Measurements from ENCODE around the gene DMXL2.

DMXL2 gene

GRCh38 chr15:51600114-51600513 is 22.5 kb downstream of the DMXL2 start:
- Histone ChIP-seq H2BK12ac (ENCODE audit: low read length in 2 of 2) (no peak overlapping the region), H3K4ac (ENCODE audit: low read depth in 1 of 2, low read length in 2 of 2) (no peak overlapping the region), H3K4me1 (ENCODE audit: control insufficient read depth, insufficient read depth, low read depth, low read length) (no peaks in the 10 kb centered on the region), H2AK5ac (ENCODE audit: low read length, severe bottlenecking) (no peak overlapping the region), H2BK120ac (ENCODE audit: low read depth, low read length) (no peak overlapping the region), H2AFZ (ENCODE audit: low read depth, low read length) (no peak overlapping the region), H3K23ac (ENCODE audit: low read length in 2 of 2) (no peak overlapping the region), H3K9ac (ENCODE audit: low read length) (no peak overlapping the region), H2BK15ac (ENCODE audit: low read depth, poor library complexity, severe bottlenecking) (no peak overlapping the region), H4K8ac (ENCODE audit: low read length) (no peak overlapping the region), H3K36me3 (ENCODE audit: control insufficient read depth in 1 of 2, insufficient read depth in 2 of 2, low read depth in 1 of 2, low read length in 2 of 2) (no peaks in the 10 kb centered on the region), H4K91ac (ENCODE audit: low read length) (no peak overlapping the region), H3K4me2 (ENCODE audit: low read length, poor library complexity, severe bottlenecking) (no peak overlapping the region), H3K27ac (ENCODE audit: low read length, poor library complexity, severe bottlenecking) (no peak overlapping the region), H3K14ac (ENCODE audit: low read length in 2 of 2) (no peak overlapping the region), H3K27me3 (ENCODE audit: control insufficient read depth in 1 of 2, insufficient read depth in 1 of 2, low read length in 2 of 2) (no peaks in the 10 kb centered on the region), H3K18ac (ENCODE audit: low read depth in 1 of 2, low read length in 2 of 2) (no peak overlapping the region), H3K4me3 (ENCODE audit: insufficient read depth in 1 of 2, low read depth in 1 of 2, low read length in 2 of 2) (no peak overlapping the region), H2BK5ac (ENCODE audit: low read depth, low read length, poor library complexity, severe bottlenecking) (no peak overlapping the region), H3K79me1 (replicated peaks; ENCODE audit: low read length, poor library complexity, severe bottlenecking) (peaks cover 8% of the 10 kb centered on the region), H3K9me3 (ENCODE audit: control insufficient read depth, low read length) (no peaks in the 10 kb centered on the region)
- DNase-seq = no peak
- 95% methylated on average over 1 of the region's 1 CpG for WGBS

- no peak overlapping the region for H2BK12ac ChIP-seq (ENCODE audit: low read length in 2 of 2)
These were observed 32.5 kb downstream of the DMXL2 start for GRCh38 chr15:51589881-51590568.

GRCh38 chr15:51588966-51589365 is 33.6 kb downstream of the DMXL2 start:
- Histone ChIP-seq H2BK120ac (ENCODE audit: low read depth, low read length) (no peak overlapping the region), H3K27ac (ENCODE audit: low read length, poor library complexity, severe bottlenecking) (no peak overlapping the region), H3K18ac (ENCODE audit: low read depth in 1 of 2, low read length in 2 of 2) (no peak overlapping the region), H3K14ac (ENCODE audit: low read length in 2 of 2) (no peak overlapping the region), H3K9ac (ENCODE audit: low read length) (no peak overlapping the region), H3K36me3 (ENCODE audit: control insufficient read depth in 1 of 2, insufficient read depth in 2 of 2, low read depth in 1 of 2, low read length in 2 of 2) (no peaks in the 10 kb centered on the region), H2AK5ac (ENCODE audit: low read length, severe bottlenecking) (no peak overlapping the region), H2BK12ac (ENCODE audit: low read length in 2 of 2) (no peak overlapping the region), H2BK5ac (ENCODE audit: low read depth, low read length, poor library complexity, severe bottlenecking) (no peak overlapping the region), H3K27me3 (ENCODE audit: control insufficient read depth in 1 of 2, insufficient read depth in 1 of 2, low read length in 2 of 2) (no peaks in the 10 kb centered on the region), H3K4me3 (ENCODE audit: insufficient read depth in 1 of 2, low read depth in 1 of 2, low read length in 2 of 2) (no peak overlapping the region), H4K91ac (ENCODE audit: low read length) (no peak overlapping the region), H3K9me3 (ENCODE audit: control insufficient read depth, low read length) (no peaks in the 10 kb centered on the region), H3K79me1 (replicated peaks; ENCODE audit: low read length, poor library complexity, severe bottlenecking) (peaks cover 14% of the 10 kb centered on the region), H3K4me1 (ENCODE audit: control insufficient read depth, insufficient read depth, low read depth, low read length) (no peaks in the 10 kb centered on the region), H3K23ac (ENCODE audit: low read length in 2 of 2) (no peak overlapping the region), H3K4ac (ENCODE audit: low read depth in 1 of 2, low read length in 2 of 2) (no peak overlapping the region), H4K8ac (ENCODE audit: low read length) (no peak overlapping the region), H2AFZ (ENCODE audit: low read depth, low read length) (no peak overlapping the region), H2BK15ac (ENCODE audit: low read depth, poor library complexity, severe bottlenecking) (no peak overlapping the region), H3K4me2 (ENCODE audit: low read length, poor library complexity, severe bottlenecking) (no peak overlapping the region)
- no peak for DNase-seq
- 97% methylated on average over 3 of the region's 3 CpGs for WGBS

More at GRCh38 chr15:51589881-51590568, 32.5 kb downstream of the DMXL2 start:
- WGBS = 90% methylated on average over 2 of the region's 2 CpGs
- no peaks in the 10 kb centered on the region for H3K36me3 ChIP-seq (ENCODE audit: control insufficient read depth in 1 of 2, insufficient read depth in 2 of 2, low read depth in 1 of 2, low read length in 2 of 2)
- H4K8ac ChIP-seq (ENCODE audit: low read length) = no peak overlapping the region
- H3K4ac ChIP-seq (ENCODE audit: low read depth in 1 of 2, low read length in 2 of 2) = no peak overlapping the region
- DNase-seq = no peak
- H3K14ac ChIP-seq (ENCODE audit: low read length in 2 of 2) = no peak overlapping the region
- H3K9ac ChIP-seq (ENCODE audit: low read length) = no peak overlapping the region
- H3K27ac ChIP-seq (ENCODE audit: low read length, poor library complexity, severe bottlenecking) = no peak overlapping the region
- no peak overlapping the region for H4K91ac ChIP-seq (ENCODE audit: low read length)
- H3K4me1 ChIP-seq (ENCODE audit: control insufficient read depth, insufficient read depth, low read depth, low read length) = no peaks in the 10 kb centered on the region
- no peaks in the 10 kb centered on the region for H3K9me3 ChIP-seq (ENCODE audit: control insufficient read depth, low read length)
- no peak overlapping the region for H2BK120ac ChIP-seq (ENCODE audit: low read depth, low read length)
- no peak overlapping the region for H3K4me3 ChIP-seq (ENCODE audit: insufficient read depth in 1 of 2, low read depth in 1 of 2, low read length in 2 of 2)
- no peak overlapping the region for H2BK15ac ChIP-seq (ENCODE audit: low read depth, poor library complexity, severe bottlenecking)
- no peak overlapping the region for H3K23ac ChIP-seq (ENCODE audit: low read length in 2 of 2)
- H2AK5ac ChIP-seq (ENCODE audit: low read length, severe bottlenecking) = no peak overlapping the region
- H2AFZ ChIP-seq (ENCODE audit: low read depth, low read length) = no peak overlapping the region
- peaks cover 14% of the 10 kb centered on the region for H3K79me1 ChIP-seq (replicated peaks; ENCODE audit: low read length, poor library complexity, severe bottlenecking)
- H3K27me3 ChIP-seq (ENCODE audit: control insufficient read depth in 1 of 2, insufficient read depth in 1 of 2, low read length in 2 of 2) = no peaks in the 10 kb centered on the region
- H3K18ac ChIP-seq (ENCODE audit: low read depth in 1 of 2, low read length in 2 of 2) = no peak overlapping the region
- H3K4me2 ChIP-seq (ENCODE audit: low read length, poor library complexity, severe bottlenecking) = no peak overlapping the region
- no peak overlapping the region for H2BK5ac ChIP-seq (ENCODE audit: low read depth, low read length, poor library complexity, severe bottlenecking)

- no peaks in the 10 kb centered on the region for H3K4me1 ChIP-seq (ENCODE audit: control insufficient read depth, insufficient read depth, low read depth, low read length)
- no peaks in the 10 kb centered on the region for H3K27me3 ChIP-seq (ENCODE audit: control insufficient read depth in 1 of 2, insufficient read depth in 1 of 2, low read length in 2 of 2)
- H3K4me2 ChIP-seq (ENCODE audit: low read length, poor library complexity, severe bottlenecking) = no peak overlapping the region
- H4K91ac ChIP-seq (ENCODE audit: low read length) = no peak overlapping the region
- 100% methylated on average over 2 of the region's 5 CpGs for WGBS
- H3K79me1 ChIP-seq (replicated peaks; ENCODE audit: low read length, poor library complexity, severe bottlenecking) = peaks cover 10% of the 10 kb centered on the region
- H2BK15ac ChIP-seq (ENCODE audit: low read depth, poor library complexity, severe bottlenecking) = no peak overlapping the region
- H2BK12ac ChIP-seq (ENCODE audit: low read length in 2 of 2) = no peak overlapping the region
- no peak overlapping the region for H3K9ac ChIP-seq (ENCODE audit: low read length)
- H3K9me3 ChIP-seq (ENCODE audit: control insufficient read depth, low read length) = peaks cover 6% of the 10 kb centered on the region
- no peak overlapping the region for H3K4ac ChIP-seq (ENCODE audit: low read depth in 1 of 2, low read length in 2 of 2)
- no peak overlapping the region for H3K4me3 ChIP-seq (ENCODE audit: insufficient read depth in 1 of 2, low read depth in 1 of 2, low read length in 2 of 2)
- no peak overlapping the region for H3K14ac ChIP-seq (ENCODE audit: low read length in 2 of 2)
- no peak overlapping the region for H3K18ac ChIP-seq (ENCODE audit: low read depth in 1 of 2, low read length in 2 of 2)
- DNase-seq = no peak
- no peak overlapping the region for H2BK5ac ChIP-seq (ENCODE audit: low read depth, low read length, poor library complexity, severe bottlenecking)
- no peak overlapping the region for H3K27ac ChIP-seq (ENCODE audit: low read length, poor library complexity, severe bottlenecking)
- H4K8ac ChIP-seq (ENCODE audit: low read length) = no peak overlapping the region
- H3K36me3 ChIP-seq (ENCODE audit: control insufficient read depth in 1 of 2, insufficient read depth in 2 of 2, low read depth in 1 of 2, low read length in 2 of 2) = no peaks in the 10 kb centered on the region
- no peak overlapping the region for H3K23ac ChIP-seq (ENCODE audit: low read length in 2 of 2)
- H2AK5ac ChIP-seq (ENCODE audit: low read length, severe bottlenecking) = no peak overlapping the region
- H2AFZ ChIP-seq (ENCODE audit: low read depth, low read length) = no peak overlapping the region
- no peak overlapping the region for H2BK120ac ChIP-seq (ENCODE audit: low read depth, low read length)
These were observed 36.6 kb downstream of the DMXL2 start for GRCh38 chr15:51585986-51586385.
